SU-DHL-6 (cell line): ENCODE results near the gene LSP1.

Experiments
- H2AFZ ChIP-seq: fragments of 200-600 bp; sonication (generic); 2 replicates; pipeline ENCODE4 v1.6.1; 2014; ENCODE audit warnings: low read depth, mild to moderate bottlenecking, moderate library complexity, mixed read lengths, antibody characterized with exemption, low read length; ENCODE audit not compliant: severe bottlenecking
- H3F3A ChIP-seq: fragments of 200-600 bp; shearing (Covaris generic); 2 replicates; pipeline ENCODE4 v1.6.0; 2016; ENCODE audit warnings: antibody characterized with exemption, mild to moderate bottlenecking; ENCODE audit not compliant: insufficient read depth
- H3K27ac ChIP-seq: fragments of 200-600 bp; sonication (generic); 2 replicates; pipeline ENCODE4 v1.5.1; 2016; ENCODE audit warnings: low read depth, mild to moderate bottlenecking, low read length, moderate library complexity, mixed read lengths
- H3K27me3 ChIP-seq: fragments of 200-600 bp; sonication (generic), shearing (Covaris generic); 2 replicates; pipeline ENCODE4 v1.6.0; 2014; ENCODE audit warnings: mild to moderate bottlenecking, low read length
- H3K36me3 ChIP-seq: fragments of 200-600 bp; sonication (generic); 2 replicates; pipeline ENCODE4 v1.6.1; 2014; ENCODE audit warnings: mild to moderate bottlenecking, low read length, mixed read lengths
- H3K4me2 ChIP-seq: fragments of 300-600, 200-600 bp; shearing (Covaris generic), sonication (generic); 2 replicates; pipeline ENCODE4 v1.6.0; 2014; ENCODE audit warnings: low read length, low read depth, mild to moderate bottlenecking; ENCODE audit not compliant: poor library complexity, severe bottlenecking
- H3K4me3 ChIP-seq: fragments of 200-600 bp; sonication (generic); 2 replicates; pipeline ENCODE4 v1.5.1; 2014; ENCODE audit warnings: antibody characterized with exemption, low read length, mild to moderate bottlenecking, mixed read lengths; ENCODE audit not compliant: insufficient read depth, poor library complexity, severe bottlenecking
- H3K79me2 ChIP-seq: fragments of 200-600 bp; sonication (generic); 2 replicates; pipeline ENCODE4 v1.6.1; 2014; ENCODE audit warnings: mild to moderate bottlenecking, low read length, moderate library complexity; ENCODE audit not compliant: insufficient read depth
- H3K9ac ChIP-seq: fragments of 200-600 bp; sonication (generic); 2 replicates; pipeline ENCODE4 v1.7.0; 2014; ENCODE audit warnings: mild to moderate bottlenecking, low read length
- H3K9me2 ChIP-seq: fragments of 200-600 bp; sonication (generic); replicated peaks from 2 replicates; pipeline ENCODE4 v1.6.1; 2014; ENCODE audit warnings: low read length; ENCODE audit not compliant: insufficient read depth
- H3K9me3 ChIP-seq: fragments of 200-600 bp; sonication (generic); 2 replicates; pipeline ENCODE4 v1.6.1; 2014; ENCODE audit warnings: low read length, mixed read lengths; ENCODE audit not compliant: insufficient read depth
- H4K20me1 ChIP-seq: fragments of 200-600 bp; sonication (generic); 2 replicates; pipeline ENCODE4 v1.6.1; 2014; ENCODE audit warnings: low read depth, mild to moderate bottlenecking, antibody characterized with exemption, low read length, moderate library complexity, mixed read lengths
- CTCF ChIP-seq: fragments of 200-600 bp; sonication (generic); IDR thresholded peaks from one replicate; pipeline ENCODE4 v1.5.1; 2017; ENCODE audit warnings: antibody characterized with exemption, mild to moderate bottlenecking, low read length, moderate library complexity; ENCODE audit not compliant: insufficient read depth, poor library complexity, severe bottlenecking
- EZH2phosphoT487 ChIP-seq: fragments of 200-600 bp; sonication (generic), shearing (Covaris generic); conservative IDR thresholded peaks from 2 replicates; pipeline ENCODE4 v1.6.1; 2018; ENCODE audit warnings: mild to moderate bottlenecking, antibody characterized with exemption, low read length, moderate library complexity, mixed read lengths

LSP1 gene

GRCh38 chr11:1927848-1928469, 75.1 kb downstream of the LSP1 start:
- no peak overlapping the region for H3K9ac ChIP-seq
- H3K9me3 ChIP-seq = no peaks in the 10 kb centered on the region
- H3K9me2 ChIP-seq = no peaks in the 10 kb centered on the region
- H2AFZ ChIP-seq = no peak overlapping the region
- H3K4me2 ChIP-seq = no peak overlapping the region
- H3K4me3 ChIP-seq = no peak overlapping the region
- no peaks in the 10 kb centered on the region for H3K79me2 ChIP-seq
- no peaks in the 10 kb centered on the region for H3K27me3 ChIP-seq
- H3F3A ChIP-seq = no peaks in the 10 kb centered on the region
- H3K27ac ChIP-seq = no peak overlapping the region
- no peak for TF ChIP-seq EZH2phosphoT487
- TF ChIP-seq CTCF = no peak
- no peaks in the 10 kb centered on the region for H3K36me3 ChIP-seq
- no peaks in the 10 kb centered on the region for H4K20me1 ChIP-seq

- Histone ChIP-seq H3K9me3 (no peaks in the 10 kb centered on the region), H3K9ac (no peak overlapping the region), H3K4me2 (no peak overlapping the region), H3K27ac (no peak overlapping the region), H3F3A (no peaks in the 10 kb centered on the region), H2AFZ (no peak overlapping the region), H3K27me3 (no peaks in the 10 kb centered on the region), H3K9me2 (no peaks in the 10 kb centered on the region), H4K20me1 (no peaks in the 10 kb centered on the region), H3K79me2 (no peaks in the 10 kb centered on the region), H3K4me3 (no peak overlapping the region), H3K36me3 (no peaks in the 10 kb centered on the region)
- TF ChIP-seq CTCF = no peak
- no peak for TF ChIP-seq EZH2phosphoT487
These were observed 75.6 kb downstream of the LSP1 start for GRCh38 chr11:1928470-1928890.

GRCh38 chr11:1928891-1929541, 76.1 kb downstream of the LSP1 start:
- no peaks in the 10 kb centered on the region for H4K20me1 ChIP-seq
- no peaks in the 10 kb centered on the region for H3K9me3 ChIP-seq
- no peak overlapping the region for H2AFZ ChIP-seq
- no peaks in the 10 kb centered on the region for H3K79me2 ChIP-seq
- H3K9ac ChIP-seq = no peak overlapping the region
- no peak overlapping the region for H3K4me3 ChIP-seq
- H3K36me3 ChIP-seq = no peaks in the 10 kb centered on the region
- H3K9me2 ChIP-seq = no peaks in the 10 kb centered on the region
- H3K27ac ChIP-seq = no peak overlapping the region
- no peaks in the 10 kb centered on the region for H3K27me3 ChIP-seq
- no peaks in the 10 kb centered on the region for H3F3A ChIP-seq
- no peak for TF ChIP-seq EZH2phosphoT487
- TF ChIP-seq CTCF = no peak
- no peak overlapping the region for H3K4me2 ChIP-seq
